Tibial nerve (tissue), 4 donors: ENCODE results near the gene PRRG4. TPM values are rescaled to one million over a fixed set of nuclear protein-coding genes. Genes with fewer than 3 reads are reported as not detected.

ENCODE experiments used
- DNase-seq, 2 donors: peaks; one replicate each; pipeline ENCODE4 v3.0.0-alpha.2; 2019; ENCODE audit warnings: low spot score in 2 of 2
- H3K27ac ChIP-seq, 4 donors: fragments of 200-600 bp; sonication (generic) in 3 of 4; one replicate each; pipeline ENCODE4 v1.5.1; 2017 to 2019; ENCODE audit warnings: mild to moderate bottlenecking in 1 of 4
- H3K27me3 ChIP-seq, 2 donors: fragments of 200-600 bp; sonication (generic) in 1 of 2; one replicate each; pipeline versions ENCODE4 v1.5.1 to v1.6.0; 2017 to 2019
- H3K36me3 ChIP-seq, 3 donors: fragments of 200-600 bp; sonication (generic); one replicate each; pipeline ENCODE4 v1.5.1; 2018 to 2019
- H3K4me1 ChIP-seq, 4 donors: fragments of 200-600 bp; sonication (generic) in 3 of 4; one replicate each; pipeline ENCODE4 v1.5.1; 2017 to 2019
- H3K4me3 ChIP-seq, 4 donors: fragments of 200-600 bp; sonication (generic) in 3 of 4; one replicate each; pipeline ENCODE4 v1.5.1; 2017 to 2019; ENCODE audit warnings: mild to moderate bottlenecking in 1 of 4, moderate library complexity in 1 of 4
- H3K9me3 ChIP-seq, 4 donors: fragments of 200-600 bp; sonication (generic) in 3 of 4; one replicate each; pipeline ENCODE4 v1.5.1; 2017 to 2019
- CTCF ChIP-seq, 5 experiments: fragments of 200-600 bp in 3 of 5; fragments of 450-650 bp in 2 of 5; sonication (generic) in 3 of 5; IDR thresholded peaks; one replicate each; pipeline ENCODE4 v1.5.1; 2016 to 2019; ENCODE audit warnings: antibody characterized with exemption in 5 of 5, mild to moderate bottlenecking in 3 of 5, moderate library complexity in 2 of 5
- EP300 ChIP-seq, 2 donors: sonication (generic); formaldehyde crosslinking; IDR thresholded peaks; one replicate each; pipeline ENCODE4 v1.6.1; 2017; ENCODE audit warnings: antibody characterized with exemption in 2 of 2, mild to moderate bottlenecking in 1 of 2
- POLR2A ChIP-seq, 2 donors: fragments of 450-650 bp; IDR thresholded peaks; one replicate each; pipeline ENCODE4 v1.6.1; 2017; ENCODE audit warnings: antibody characterized with exemption in 2 of 2, mild to moderate bottlenecking in 2 of 2, moderate library complexity in 2 of 2
- WGBS, 2 donors: methylation state at CpG; one replicate each; pipeline ENCODE4 v1.1.5; 2018; 5-methylcytosine and 5-hydroxymethylcytosine counted together
- total RNA-seq, 4 donors: library from RNA; depleted of rRNA; stranded (reverse); fragments of >200 nt; gene quantifications; one replicate each; pipeline ENCODE4 v1.1.0, GENCODE V29; 2016

Gene PRRG4
- total RNA-seq, 4 donors from 2014 or later, result 15.0 to 30.8 (median 28.3) TPM

DNA sequence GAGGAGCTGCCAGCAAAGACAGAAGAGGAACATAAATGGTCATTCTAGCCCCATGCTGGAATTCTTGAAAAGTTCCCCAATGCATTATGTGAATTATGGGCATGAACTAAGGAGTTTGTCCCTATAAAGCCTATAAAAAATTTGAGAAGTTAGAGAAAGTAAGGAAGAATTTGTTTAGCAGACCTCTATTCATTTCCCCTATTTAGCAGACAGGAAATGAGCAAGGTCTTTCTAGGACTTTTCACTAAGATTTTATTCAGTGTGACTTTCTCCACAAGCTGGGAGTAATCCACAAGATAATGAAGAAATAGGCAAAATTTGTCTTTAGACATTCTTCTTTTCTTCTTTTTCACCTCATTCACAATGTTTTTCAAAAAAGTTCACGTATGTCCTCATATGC, 20.0 kb downstream of the PRRG4 start:
- no peak overlapping the region for H3K27ac ChIP-seq
- H3K4me3 ChIP-seq, result no peak overlapping the region
- peaks cover 0 to 24% (median 0%) of the 10 kb centered on the region in 3 donors for H3K36me3 ChIP-seq
- no peak for DNase-seq
- WGBS, 2 donors, result 74 to 87% methylated on average over 1 of the region's 1 CpG
- no peaks in the 10 kb centered on the region for H3K27me3 ChIP-seq
- H3K9me3 ChIP-seq, result no peaks in the 10 kb centered on the region
- no peak for TF ChIP-seq POLR2A (IDR thresholded peaks at IDR 0.05)
- TF ChIP-seq EP300 (IDR thresholded peaks at IDR 0.05), result no peak
- no peak for TF ChIP-seq CTCF (IDR thresholded peaks at IDR 0.05)
- H3K4me1 ChIP-seq, result no peaks in the 10 kb centered on the region

DNA sequence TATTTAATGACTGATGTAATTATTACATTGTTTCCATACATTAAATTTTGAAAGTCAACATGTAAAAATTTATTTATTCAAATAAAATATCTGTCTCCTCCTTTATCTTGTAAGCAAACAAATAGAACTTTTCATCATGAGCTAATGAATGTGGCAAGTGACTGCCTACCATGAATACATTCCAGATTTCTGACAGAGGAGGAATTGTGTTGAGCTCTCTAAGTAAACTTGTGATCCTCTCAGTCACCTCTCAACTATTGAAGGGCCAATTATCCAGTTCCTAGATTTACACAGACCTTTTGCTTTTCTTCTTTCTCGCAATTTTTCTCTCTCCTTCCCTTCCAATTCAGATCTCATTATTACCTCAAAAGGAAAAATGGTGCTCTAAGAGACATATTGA, 21.5 kb downstream of the PRRG4 start:
- Histone ChIP-seq H3K27me3 (no peaks in the 10 kb centered on the region), H3K4me3 (no peak overlapping the region), H3K9me3 (no peaks in the 10 kb centered on the region), H3K27ac (no peak overlapping the region), H3K4me1 (no peaks in the 10 kb centered on the region), H3K36me3 (peaks cover 0 to 24% (median 0%) of the 10 kb centered on the region in 3 donors)
- 30 to 48% methylated on average over 1 of the region's 1 CpG for WGBS, 2 donors
- TF ChIP-seq EP300 (IDR thresholded peaks at IDR 0.05) (no peak), POLR2A (IDR thresholded peaks at IDR 0.05) (no peak), CTCF (IDR thresholded peaks at IDR 0.05) (no peak)
- DNase-seq, result no peak

DNA sequence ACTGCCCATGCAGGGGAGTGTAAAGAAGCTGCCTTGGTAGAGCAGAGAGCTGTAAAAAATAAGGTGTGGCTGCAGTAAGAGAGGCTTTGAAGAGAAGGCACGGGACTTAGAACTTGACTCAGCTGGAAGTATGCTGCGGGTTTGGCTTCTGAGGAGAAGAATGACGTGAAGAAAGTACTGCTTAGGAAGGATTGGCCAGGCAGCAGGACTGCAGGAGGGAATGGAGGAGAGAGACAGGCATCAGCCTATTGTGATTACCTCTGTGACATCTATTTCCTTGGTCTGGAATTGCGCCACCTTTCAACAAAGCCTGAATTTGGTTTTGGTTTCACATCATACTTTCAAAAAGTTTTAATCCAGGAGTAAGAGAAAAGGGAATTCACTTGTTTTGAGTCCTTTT, 22.5 kb downstream of the PRRG4 start:
- no peak overlapping the region for H3K4me3 ChIP-seq
- H3K36me3 ChIP-seq, result peaks cover 0 to 21% (median 0%) of the 10 kb centered on the region in 3 donors
- no peaks in the 10 kb centered on the region for H3K27me3 ChIP-seq
- 55 to 67% methylated on average over 4 of the region's 4 CpGs for WGBS, 2 donors
- TF ChIP-seq POLR2A (IDR thresholded peaks at IDR 0.05) (no peak), CTCF (IDR thresholded peaks at IDR 0.05) (no peak), EP300 (IDR thresholded peaks at IDR 0.05) (no peak)
- H3K27ac ChIP-seq, result no peak overlapping the region
- no peaks in the 10 kb centered on the region for H3K4me1 ChIP-seq
- H3K9me3 ChIP-seq, result no peaks in the 10 kb centered on the region
- DNase-seq, result no peak

- TF ChIP-seq POLR2A (IDR thresholded peaks at IDR 0.05) (no peak), CTCF (IDR thresholded peaks at IDR 0.05) (no peak), EP300 (IDR thresholded peaks at IDR 0.05) (no peak)
- 63 to 76% methylated on average over 2 of the region's 2 CpGs for WGBS, 2 donors
- H3K27me3 ChIP-seq, result no peaks in the 10 kb centered on the region
- H3K27ac ChIP-seq, result no peak overlapping the region
- no peaks in the 10 kb centered on the region for H3K9me3 ChIP-seq
- peaks cover 0 to 12% (median 0%) of the 10 kb centered on the region in 3 donors for H3K36me3 ChIP-seq
- no peaks in the 10 kb centered on the region for H3K4me1 ChIP-seq
- H3K4me3 ChIP-seq, result no peak overlapping the region
- no peak for DNase-seq
Measured at GRCh38 chr11:32855601-32856000, 25.9 kb downstream of the PRRG4 start.

DNA sequence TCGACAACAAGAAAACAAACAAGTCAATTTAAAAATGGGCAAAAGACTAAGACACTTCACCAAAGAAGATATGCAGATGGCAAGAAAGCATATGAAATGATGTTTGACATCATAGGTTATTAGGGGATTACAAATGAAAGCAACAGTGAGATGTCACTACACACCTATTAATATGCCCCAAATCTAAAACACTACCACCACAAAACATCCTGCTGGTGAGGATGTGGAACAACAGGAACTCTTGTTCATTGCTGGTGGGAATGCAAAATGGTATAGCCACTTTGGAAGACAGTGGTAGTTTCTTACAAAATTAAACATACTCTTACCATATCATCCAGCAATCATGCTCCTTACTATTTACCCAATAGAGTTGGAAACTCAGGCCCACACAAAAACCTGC, 29.0 kb downstream of the PRRG4 start:
- WGBS, 2 donors, result 75 to 86% methylated on average over 1 of the region's 1 CpG
- no peak for TF ChIP-seq POLR2A (IDR thresholded peaks at IDR 0.05)
- TF ChIP-seq CTCF (IDR thresholded peaks at IDR 0.05), result no peak
- no peak for TF ChIP-seq EP300 (IDR thresholded peaks at IDR 0.05)
- H3K27ac ChIP-seq, result no peak overlapping the region
- peaks cover 0 to 5% (median 0%) of the 10 kb centered on the region in 3 donors for H3K36me3 ChIP-seq
- no peak overlapping the region for H3K4me3 ChIP-seq
- no peaks in the 10 kb centered on the region for H3K9me3 ChIP-seq
- no peaks in the 10 kb centered on the region for H3K4me1 ChIP-seq
- no peaks in the 10 kb centered on the region for H3K27me3 ChIP-seq
- no peak for DNase-seq
